T-helper 1 cell (primary cell): ENCODE data around the gene ERMAP.

Source experiments
- DNase-seq, 5 donors: peaks; one replicate each; pipeline ENCODE4 v3.0.0-alpha.2; 2012 to 2020

Gene ERMAP

GRCh38 chr1:42877380-42877779 is 60.5 kb downstream of the ERMAP start:
- no peak for DNase-seq

GRCh38 chr1:42880384-42880783 is 63.5 kb downstream of the ERMAP start:
- DNase-seq, result no peak

GRCh38 chr1:42886046-42886739 is 69.3 kb downstream of the ERMAP start:
- no peak for DNase-seq

GRCh38 chr1:42886800-42887199 is 69.9 kb downstream of the ERMAP start:
- no peak for DNase-seq

GRCh38 chr1:42887366-42887765 is 70.4 kb downstream of the ERMAP start:
- DNase-seq, result no peak

- DNase-seq, result no peak
Observed at GRCh38 chr1:42888013-42888633, 71.2 kb downstream of the ERMAP start.

- no peak for DNase-seq
Observed at GRCh38 chr1:42889264-42889663, 72.3 kb downstream of the ERMAP start.

- no peak for DNase-seq
Observed at GRCh38 chr1:42891465-42892138, 74.7 kb downstream of the ERMAP start.
